H1 (cell line): ENCODE measurements around the gene EFCAB6. TPM values are rescaled to one million over a fixed set of nuclear protein-coding genes. Genes with fewer than 3 reads are reported as not detected.

ENCODE experiments used
- CTCF ChIA-PET: fragments of 300-600 bp; sonication (Branson Sonifier 250); formaldehyde crosslinking; loops from one replicate; lab custom pipeline; 2021; ENCODE audit not compliant: partially characterized antibody; lab: Charles Lee
- POLR2A ChIA-PET: fragments of 300-600 bp; sonication (Branson Sonifier 250); formaldehyde crosslinking; loops from one replicate; lab custom pipeline; 2021; ENCODE audit warnings: inconsistent platforms; ENCODE audit not compliant: partially characterized antibody; lab: Charles Lee
- DNase-seq, 2 experiments: peaks; one replicate each; pipeline versions ENCODE4 v3.0.0 to v3.0.0-alpha.2; 2010 to 2022; ENCODE audit warnings: low spot score in 2 of 2, low read depth in 1 of 2, mixed read lengths in 1 of 2
- FAIRE-seq: peaks from 2 replicates; lab custom pipeline; 2011; peaks lifted over from hg19 to GRCh38; lab: Jason Lieb, UNC
- H2AFZ ChIP-seq: 2 replicates; pipeline ENCODE4 v1.8.1; 2012; ENCODE audit warnings: low read length, inconsistent platforms
- H2AK5ac ChIP-seq: 2 replicates; pipeline ENCODE4 v1.6.1; 2013; ENCODE audit warnings: low read depth, low read length
- H2BK120ac ChIP-seq: replicated peaks from 2 replicates; pipeline ENCODE3; 2013; ENCODE audit warnings: low read depth, low read length, inconsistent platforms
- H2BK12ac ChIP-seq: 2 replicates; pipeline ENCODE4 v1.6.1; 2013; ENCODE audit warnings: low read depth, low read length
- H2BK15ac ChIP-seq: 2 replicates; pipeline ENCODE4 v1.6.1; 2013; ENCODE audit warnings: low read length
- H2BK20ac ChIP-seq: 2 replicates; pipeline ENCODE4 v1.6.1; 2013; ENCODE audit warnings: low read length
- H2BK5ac ChIP-seq: 2 replicates; pipeline ENCODE4 v1.6.1; 2013; ENCODE audit warnings: low read depth, low read length
- H3K14ac ChIP-seq: 2 replicates; pipeline ENCODE4 v1.6.1; 2013; ENCODE audit warnings: inconsistent platforms; ENCODE audit not compliant: insufficient read length
- H3K18ac ChIP-seq: 2 replicates; pipeline ENCODE4 v1.6.1; 2013; ENCODE audit warnings: low read length; ENCODE audit errors: extremely low read depth
- H3K23ac ChIP-seq: 2 replicates; pipeline ENCODE4 v1.6.1; 2013; ENCODE audit warnings: inconsistent platforms; ENCODE audit not compliant: insufficient read length
- H3K23me2 ChIP-seq: 2 replicates; pipeline ENCODE4 v1.6.1; 2013; ENCODE audit warnings: low read depth, low read length
- H3K27ac ChIP-seq: 2 replicates; pipeline ENCODE4 v1.6.1; 2011; ENCODE audit warnings: low read depth, low read length, inconsistent platforms
- H3K27me3 ChIP-seq, 4 experiments: replicated peaks in 1 of 4; 1 replicate in 1 of 4; 2 replicates in 3 of 4; pipeline versions ENCODE4 v1.6.1 to v1.8.1; 2011 to 2013; ENCODE audit warnings: low read length in 3 of 4, mild to moderate bottlenecking in 3 of 4, inconsistent platforms in 2 of 4, mixed read lengths in 2 of 4, moderate library complexity in 1 of 4; ENCODE audit not compliant: control insufficient read depth in 3 of 4, insufficient read depth in 3 of 4; ENCODE audit errors: extremely low read depth in 1 of 4
- H3K36me3 ChIP-seq, 4 experiments: 2 replicates each; pipeline versions ENCODE4 v1.6.1 to v1.8.1; 2011 to 2013; ENCODE audit warnings: mild to moderate bottlenecking in 4 of 4, low read length in 3 of 4, moderate library complexity in 2 of 4, control low read depth in 1 of 4, inconsistent platforms in 1 of 4; ENCODE audit not compliant: insufficient read depth in 4 of 4, control insufficient read depth in 2 of 4
- H3K4ac ChIP-seq: replicated peaks from 2 replicates; pipeline ENCODE3; 2013; ENCODE audit warnings: low read length, low read depth, mixed read lengths, inconsistent platforms; ENCODE audit not compliant: insufficient read length
- H3K4me1 ChIP-seq, 4 experiments: replicated peaks in 1 of 4; 1 replicate in 1 of 4; 2 replicates in 3 of 4; pipeline versions ENCODE4 v1.6.1 to v1.8.1; 2011 to 2013; ENCODE audit warnings: low read length in 3 of 4, inconsistent platforms in 2 of 4, mixed read lengths in 1 of 4; ENCODE audit not compliant: insufficient read depth in 4 of 4, control insufficient read depth in 3 of 4
- H3K4me2 ChIP-seq, 2 experiments: 2 replicates each; pipeline versions ENCODE4 v1.6.1 to v1.8.1; 2011 to 2013; ENCODE audit warnings: low read depth in 2 of 2, low read length in 2 of 2, control low read depth in 1 of 2, inconsistent platforms in 1 of 2, mild to moderate bottlenecking in 1 of 2; ENCODE audit not compliant: insufficient read depth in 1 of 2
- H3K4me3 ChIP-seq, 4 experiments: fragments of 200-600, 300-600 bp in 1 of 4; sonication (generic), shearing (Covaris generic), sonication (Bioruptor Twin) in 1 of 4; 2 replicates each; pipeline versions ENCODE4 v1.5.1 to v1.8.1; 2011 to 2016; ENCODE audit warnings: low read length in 4 of 4, low read depth in 3 of 4, control low read depth in 2 of 4, inconsistent platforms in 2 of 4, mild to moderate bottlenecking in 2 of 4, mixed read lengths in 1 of 4, moderate library complexity in 1 of 4; ENCODE audit not compliant: insufficient read depth in 2 of 4; ENCODE audit errors: extremely low read depth in 1 of 4
- H3K56ac ChIP-seq: replicated peaks from 2 replicates; pipeline ENCODE3; 2013; ENCODE audit warnings: low read depth, mild to moderate bottlenecking, mixed read lengths, low read length, inconsistent platforms; ENCODE audit not compliant: insufficient read length
- H3K79me1 ChIP-seq: 2 replicates; pipeline ENCODE4 v1.6.1; 2013; ENCODE audit warnings: low read depth, low read length, control low read depth
- H3K79me2 ChIP-seq, 2 experiments: 2 replicates each; pipeline versions ENCODE4 v1.6.1 to v1.8.1; 2012 to 2013; ENCODE audit warnings: low read length in 2 of 2, mild to moderate bottlenecking in 2 of 2, inconsistent platforms in 1 of 2; ENCODE audit not compliant: insufficient read depth in 2 of 2, control insufficient read depth in 1 of 2
- H3K9ac ChIP-seq, 4 experiments: replicated peaks in 1 of 4; 1 replicate in 1 of 4; 2 replicates in 3 of 4; pipeline versions ENCODE4 v1.6.1 to v1.8.1; 2011 to 2013; ENCODE audit warnings: low read depth in 3 of 4, low read length in 3 of 4, control low read depth in 2 of 4, mild to moderate bottlenecking in 2 of 4, moderate library complexity in 2 of 4, inconsistent platforms in 1 of 4; ENCODE audit errors: extremely low read depth in 1 of 4
- H3K9me3 ChIP-seq, 2 experiments: 2 replicates each; pipeline versions ENCODE4 v1.6.1 to v1.8.1; 2012 to 2013; ENCODE audit warnings: mild to moderate bottlenecking in 2 of 2, moderate library complexity in 2 of 2, control low read depth in 1 of 2, inconsistent platforms in 1 of 2, low read depth in 1 of 2, low read length in 1 of 2, mixed read lengths in 1 of 2; ENCODE audit not compliant: insufficient read depth in 2 of 2
- H4K20me1 ChIP-seq, 2 experiments: replicated peaks in 1 of 2; 2 replicates each; pipeline versions ENCODE3 to v1.8.1; 2011 to 2013; ENCODE audit warnings: inconsistent platforms in 2 of 2, low read length in 2 of 2, mild to moderate bottlenecking in 1 of 2; ENCODE audit not compliant: insufficient read depth in 2 of 2, control insufficient read depth in 1 of 2
- H4K5ac ChIP-seq: 2 replicates; pipeline ENCODE4 v1.6.1; 2013; ENCODE audit warnings: low read length, low read depth, mixed read lengths, inconsistent platforms; ENCODE audit not compliant: insufficient read length
- H4K8ac ChIP-seq: 2 replicates; pipeline ENCODE4 v1.8.0; 2013; ENCODE audit warnings: mild to moderate bottlenecking, moderate library complexity, low read length, inconsistent platforms; ENCODE audit not compliant: insufficient read depth; ENCODE audit errors: extremely low read depth
- H4K91ac ChIP-seq: replicated peaks from 2 replicates; pipeline ENCODE3; 2013; ENCODE audit warnings: low read length, mixed read lengths, inconsistent platforms; ENCODE audit not compliant: insufficient read length
- CEBPB ChIP-seq: IDR thresholded peaks from 2 replicates; pipeline ENCODE4 v1.6.1; 2012; ENCODE audit warnings: low read depth, low read length
- CTBP2 ChIP-seq: IDR thresholded peaks from 2 replicates; pipeline ENCODE4 v1.7.0; 2011; ENCODE audit warnings: borderline replicate concordance, mild to moderate bottlenecking, moderate library complexity, mixed read lengths, low read length; ENCODE audit not compliant: insufficient read depth, insufficient read length
- EP300 ChIP-seq, 2 experiments: IDR thresholded peaks; 1 replicate in 1 of 2; 2 replicates in 1 of 2; pipeline ENCODE4 v1.6.1; 2011 to 2012; ENCODE audit warnings: low read depth in 2 of 2, low read length in 2 of 2, mild to moderate bottlenecking in 2 of 2, borderline replicate concordance in 1 of 2, inconsistent platforms in 1 of 2, moderate library complexity in 1 of 2
- JUND ChIP-seq: IDR thresholded peaks from 2 replicates; pipeline ENCODE4 v1.6.1; 2011; ENCODE audit warnings: mild to moderate bottlenecking, improper control_type of control experiment, low read length
- POU5F1 ChIP-seq: IDR thresholded peaks from 2 replicates; pipeline ENCODE4 v1.6.1; 2011; ENCODE audit warnings: low read depth, mild to moderate bottlenecking, low read length, moderate library complexity
- SIRT6 ChIP-seq: IDR thresholded peaks from one replicate; pipeline ENCODE4 v1.7.1; 2012; ENCODE audit warnings: low read length, inconsistent platforms
- SP1 ChIP-seq: IDR thresholded peaks from 2 replicates; pipeline ENCODE4 v1.6.1; 2011; ENCODE audit warnings: low read depth, low read length
- TAF7 ChIP-seq: optimal IDR thresholded peaks from 2 replicates; pipeline ENCODE3; 2011; ENCODE audit warnings: low read depth, mild to moderate bottlenecking, inconsistent platforms, low read length, moderate library complexity, borderline replicate concordance
- WGBS, 2 experiments: shearing (Covaris generic) in 1 of 2; methylation state at CpG; one replicate each; pipeline versions ENCODE4 v1.1.6 to v1.1.7; 2013 to 2015; ENCODE audit warnings: low lambda C conversion rate in 2 of 2, mixed read lengths in 2 of 2, inconsistent platforms in 1 of 2, low coverage in 1 of 2, missing lambda C conversion rate in 1 of 2; ENCODE audit not compliant: insufficient replicate concordance in 2 of 2, insufficient coverage in 1 of 2, insufficient read length in 1 of 2; ENCODE audit errors: extremely low coverage in 1 of 2, missing lambda C conversion rate in 1 of 2; 5-methylcytosine and 5-hydroxymethylcytosine counted together
- polyA plus RNA-seq, 7 experiments: library from polyadenylated mRNA; depleted of rRNA in 3 of 7; stranded (reverse) in 5 of 7; unstranded in 2 of 7; fragments of >200 nt in 5 of 7; fragments of 200-250 nt in 2 of 7; gene quantifications; 1 replicate in 5 of 7; 2 replicates in 1 of 7; 4 replicates in 1 of 7; pipeline versions ENCODE4 v1.2.1 to v1.2.3, GENCODE V29; 2011 to 2013; ENCODE audit warnings: missing spikeins in 2 of 7, mixed read lengths in 2 of 7
- total RNA-seq: library from RNA; stranded (reverse); fragmentation: NEBNext Ultra II Directional; extraction: Animal tissue kit (Norgen Biotek cat#: 25700); gene quantifications from 2 replicates; pipeline ENCODE4 v1.2.1, GENCODE V29; 2021
- TF ChIP-seq, protein P1 (sequence below): IDR thresholded peaks from 2 replicates; pipeline ENCODE4 v1.6.1; 2012; ENCODE audit warnings: inconsistent platforms
- TF ChIP-seq, protein P2 (sequence below): IDR thresholded peaks from 2 replicates; pipeline ENCODE4 v1.6.1; 2011; ENCODE audit warnings: low read length, improper control_type of control experiment
- TF ChIP-seq, protein P3 (sequence below): IDR thresholded peaks from 2 replicates; pipeline ENCODE4 v1.6.1; 2012; ENCODE audit warnings: low read length, inconsistent platforms

Gene EFCAB6
- total and polyA plus RNA-seq, 2 of the 8 experiments (the other 6 are each of a cell fraction or from before 2014, with no cell fraction given) = 0.32 to 1.7 TPM

DNA sequence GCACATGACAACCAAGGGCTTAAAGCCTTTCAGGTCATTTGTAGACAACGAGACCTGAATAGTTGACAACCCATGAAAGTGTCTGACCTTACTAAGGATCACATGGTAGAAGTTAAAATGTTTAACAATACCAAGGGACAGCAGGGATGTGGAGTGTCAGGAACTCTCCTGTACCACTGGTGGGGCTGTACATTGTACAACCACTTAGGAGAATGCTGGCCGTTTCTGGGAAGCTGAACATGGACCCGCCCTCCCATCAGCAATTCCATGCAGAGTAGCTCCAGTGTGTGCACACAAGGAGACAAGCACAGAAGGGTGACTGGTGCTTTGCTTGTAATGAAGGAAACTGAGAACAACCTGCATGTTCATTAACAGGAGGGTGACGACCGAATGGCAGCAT is 237.4 kb downstream of the EFCAB6 start:
- H3K4me1 ChIP-seq = peaks cover 2 to 12% (median 10%) of the 10 kb centered on the region in 4 experiments; a peak in 6 of 7 replicates
- FAIRE-seq (no peak), DNase-seq (no peak)
- H3K23ac ChIP-seq = no peak overlapping the region
- H3K9ac ChIP-seq = no peak overlapping the region
- H3K36me3 ChIP-seq = no peaks in the 10 kb centered on the region
- H4K5ac ChIP-seq = no peak overlapping the region
- H4K91ac ChIP-seq = no peak overlapping the region
- H2BK12ac ChIP-seq = no peak overlapping the region
- H2AFZ ChIP-seq = no peak overlapping the region
- H3K4ac ChIP-seq = no peak overlapping the region
- H2BK15ac ChIP-seq = no peak overlapping the region
- H3K56ac ChIP-seq = no peak overlapping the region
- H3K23me2 ChIP-seq = no peaks in the 10 kb centered on the region
- no peaks in the 10 kb centered on the region for H3K9me3 ChIP-seq
- H3K14ac ChIP-seq = no peak overlapping the region
- no peak overlapping the region for H2BK120ac ChIP-seq
- no peak overlapping the region for H3K18ac ChIP-seq
- H2AK5ac ChIP-seq = no peak overlapping the region
- H3K79me2 ChIP-seq = no peaks in the 10 kb centered on the region
- H3K27me3 ChIP-seq = no peaks in the 10 kb centered on the region; a peak in 1 of 7 replicates
- POLR2A ChIA-PET = no interaction called here
- H4K8ac ChIP-seq = no peak overlapping the region
- no peak overlapping the region for H2BK5ac ChIP-seq
- H3K27ac ChIP-seq = no peak overlapping the region
- H2BK20ac ChIP-seq = no peak overlapping the region
- H3K4me3 ChIP-seq = no peak overlapping the region
- H4K20me1 ChIP-seq = peaks cover 0 to 1% of the 10 kb centered on the region in 2 experiments
- H3K79me1 ChIP-seq = no peaks in the 10 kb centered on the region
- H3K4me2 ChIP-seq = no peak overlapping the region
- WGBS, 2 experiments = 93% methylated on average over 5 of the region's 5 CpGs; no CpG with 5 or more reads in 1 of the 2 experiments
- CTCF ChIA-PET = interaction anchor here (0.6 to 1.0 kb wide), 4 partner anchors 10 to 285 kb away, joined by 3 to 4 read pairs (median 3); no protein-coding TSS in a partner anchor
- TF ChIP-seq CTBP2 (no peak), POU5F1 (no peak), SIRT6 (no peak), TAF7 (no peak), SP1 (no peak), CEBPB (no peak), EP300 (IDR thresholded peaks at IDR 0.05; ENCODE audit: borderline replicate concordance in 1 of 2, low read depth in 2 of 2, low read length in 2 of 2) (no peak), JUND (no peak)
- TF ChIP-seq, protein P1, sequence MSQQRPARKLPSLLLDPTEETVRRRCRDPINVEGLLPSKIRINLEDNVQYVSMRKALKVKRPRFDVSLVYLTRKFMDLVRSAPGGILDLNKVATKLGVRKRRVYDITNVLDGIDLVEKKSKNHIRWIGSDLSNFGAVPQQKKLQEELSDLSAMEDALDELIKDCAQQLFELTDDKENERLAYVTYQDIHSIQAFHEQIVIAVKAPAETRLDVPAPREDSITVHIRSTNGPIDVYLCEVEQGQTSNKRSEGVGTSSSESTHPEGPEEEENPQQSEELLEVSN = no peak
- TF ChIP-seq, protein P2, sequence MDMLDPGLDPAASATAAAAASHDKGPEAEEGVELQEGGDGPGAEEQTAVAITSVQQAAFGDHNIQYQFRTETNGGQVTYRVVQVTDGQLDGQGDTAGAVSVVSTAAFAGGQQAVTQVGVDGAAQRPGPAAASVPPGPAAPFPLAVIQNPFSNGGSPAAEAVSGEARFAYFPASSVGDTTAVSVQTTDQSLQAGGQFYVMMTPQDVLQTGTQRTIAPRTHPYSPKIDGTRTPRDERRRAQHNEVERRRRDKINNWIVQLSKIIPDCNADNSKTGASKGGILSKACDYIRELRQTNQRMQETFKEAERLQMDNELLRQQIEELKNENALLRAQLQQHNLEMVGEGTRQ = no peak
- TF ChIP-seq, protein P3, sequence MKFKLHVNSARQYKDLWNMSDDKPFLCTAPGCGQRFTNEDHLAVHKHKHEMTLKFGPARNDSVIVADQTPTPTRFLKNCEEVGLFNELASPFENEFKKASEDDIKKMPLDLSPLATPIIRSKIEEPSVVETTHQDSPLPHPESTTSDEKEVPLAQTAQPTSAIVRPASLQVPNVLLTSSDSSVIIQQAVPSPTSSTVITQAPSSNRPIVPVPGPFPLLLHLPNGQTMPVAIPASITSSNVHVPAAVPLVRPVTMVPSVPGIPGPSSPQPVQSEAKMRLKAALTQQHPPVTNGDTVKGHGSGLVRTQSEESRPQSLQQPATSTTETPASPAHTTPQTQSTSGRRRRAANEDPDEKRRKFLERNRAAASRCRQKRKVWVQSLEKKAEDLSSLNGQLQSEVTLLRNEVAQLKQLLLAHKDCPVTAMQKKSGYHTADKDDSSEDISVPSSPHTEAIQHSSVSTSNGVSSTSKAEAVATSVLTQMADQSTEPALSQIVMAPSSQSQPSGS = no peak
